ENCODE measurements around the gene RIMKLB.

GRCh38 chr12:8664228-8664913, 33.4 kb upstream of the RIMKLB start:
- TF ChIP-seq TCF4 (CRISPR knock-in tag; IDR thresholded peaks at IDR 0.05; ENCODE audit: borderline replicate concordance) (no peak), CREB5 (CRISPR knock-in tag; IDR thresholded peaks at IDR 0.05; ENCODE audit: low read depth) (no peak), CSDC2 (CRISPR knock-in tag; IDR thresholded peaks at IDR 0.05) (no peak), ZNF70 (CRISPR knock-in tag; IDR thresholded peaks at IDR 0.05) (no peak), POU6F1 (CRISPR knock-in tag; IDR thresholded peaks at IDR 0.05; ENCODE audit: borderline replicate concordance, low read depth) (no peak), ZC3H10 (CRISPR knock-in tag; IDR thresholded peaks at IDR 0.05) (no peak), BACH2 (CRISPR knock-in tag; IDR thresholded peaks at IDR 0.05; ENCODE audit: borderline replicate concordance) (no peak), ZNF8 (CRISPR knock-in tag; IDR thresholded peaks at IDR 0.05) (no peak), ARNTL (CRISPR knock-in tag; IDR thresholded peaks at IDR 0.05; ENCODE audit: borderline replicate concordance, low read depth) (no peak), RARB (CRISPR knock-in tag; IDR thresholded peaks at IDR 0.05) (no peak), ZFP30 (CRISPR knock-in tag; IDR thresholded peaks at IDR 0.05) (no peak)
